ENCODE data around the gene POLA1. TPM values are rescaled to one million over a fixed set of nuclear protein-coding genes. Genes with fewer than 3 reads are reported as not detected.

The POLA1 gene
- total and polyA plus RNA-seq, 2 donors (not counting 1 experiment from before 2014, with no cell fraction given): 3.0 to 16.3 TPM

GRCh38 chrX:24647257-24648058, 46.3 kb upstream of the POLA1 start, which contains the start of gene PCYT1B:
Gene PCYT1B (minus strand): TSS chrX:24647347. CDS start chrX:24647105, 242 bp downstream.
- Histone ChIP-seq H2AFZ (ENCODE audit: insufficient read depth, low read depth, low read length, poor library complexity, severe bottlenecking) (peak within 1 kb of the TSS; percentile 66), H3K9me3 (ENCODE audit: control extremely low read depth in 1 of 3, control insufficient read depth in 2 of 3, insufficient read depth in 1 of 3, low read length in 2 of 3) (no peaks in the 10 kb centered on the region), H4K20me1 (ENCODE audit: control insufficient read depth, insufficient read depth, low read length, poor library complexity, severe bottlenecking) (no peaks in the 10 kb centered on the region), H3K36me3 (replicated peaks in 1 of 2; ENCODE audit: control extremely low read depth in 1 of 2, control insufficient read depth in 1 of 2, extremely low read depth in 1 of 2, insufficient read depth in 2 of 2, low read length in 1 of 2) (no peaks in the 10 kb centered on the region), H3K9ac (ENCODE audit: low read length) (peak within 1 kb of the TSS; percentile 48), H3K4me2 (replicated peaks; ENCODE audit: low read depth, low read length, poor library complexity, severe bottlenecking) (peak within 1 kb of the TSS; percentile 70), H3K27me3 (replicated peaks in 1 of 4; ENCODE audit: control extremely low read depth in 1 of 4, control insufficient read depth in 3 of 4, insufficient read depth in 4 of 4, low read length in 3 of 4) (peaks cover 0 to 24% (median 6%) of the 10 kb centered on the region in 4 experiments), H3K79me2 (ENCODE audit: control insufficient read depth, insufficient read depth, low read length) (no peaks in the 10 kb centered on the region), H3K27ac (ENCODE audit: low read length in 2 of 2) (no peak within 1 kb of the TSS), H3K4me1 (ENCODE audit: control insufficient read depth in 2 of 2, insufficient read depth in 2 of 2, low read length in 2 of 2) (peaks cover 13 to 17% of the 10 kb centered on the region in 2 donors), H3K4me3 (ENCODE audit: control extremely low read depth in 1 of 5, extremely low read depth in 1 of 5, insufficient read depth in 1 of 5, low read depth in 2 of 5, low read length in 4 of 5) (peak within 1 kb of the TSS in 4 of 5 experiments; percentile 8 to 56 (median 34))
- intact Hi-C loops (cut with micrococcal nuclease): no loop called here
- Mint-ChIP-seq H3K4me3 (peak within 1 kb of the TSS; percentile 81), H3K27ac (no peak within 1 kb of the TSS), H3K4me1 (peaks cover 21% of the 10 kb centered on the region), H3K9me3 (ENCODE audit: insufficient read depth) (no peaks in the 10 kb centered on the region), H3K27me3 (peaks cover 26% of the 10 kb centered on the region)
- DNase-seq (peak; percentile 38), ATAC-seq (ENCODE audit: low read depth) (peak; percentile 80)
- TF ChIP-seq CTCF (IDR thresholded peaks at IDR 0.05): no peak
- no peak for TF ChIP-seq EZH2 (IDR thresholded peaks at IDR 0.05; ENCODE audit: borderline replicate concordance, insufficient read depth, low read depth, low read length, poor library complexity, severe bottlenecking)
- ChIA-PET POLR2A (no interaction called here), CTCF (no interaction called here)
- 1% methylated on average over 19 of the region's 24 CpGs for WGBS (ENCODE audit: insufficient coverage)

GRCh38 chrX:24648495-24648894, 45.2 kb upstream of the POLA1 start:
- no peak overlapping the region for H3K4me2 ChIP-seq (replicated peaks; ENCODE audit: low read depth, low read length, poor library complexity, severe bottlenecking)
- Mint-ChIP-seq H3K9me3 (ENCODE audit: insufficient read depth) (no peaks in the 10 kb centered on the region), H3K4me3 (no peak overlapping the region), H3K27ac (no peak overlapping the region), H3K4me1 (peaks cover 21% of the 10 kb centered on the region), H3K27me3 (peaks cover 26% of the 10 kb centered on the region)
- H3K4me3 ChIP-seq (ENCODE audit: control extremely low read depth in 1 of 5, extremely low read depth in 1 of 5, insufficient read depth in 1 of 5, low read depth in 2 of 5, low read length in 4 of 5): no peak overlapping the region
- peaks cover 0 to 24% (median 6%) of the 10 kb centered on the region in 4 experiments for H3K27me3 ChIP-seq (replicated peaks in 1 of 4; ENCODE audit: control extremely low read depth in 1 of 4, control insufficient read depth in 3 of 4, insufficient read depth in 4 of 4, low read length in 3 of 4)
- no peaks in the 10 kb centered on the region for H3K36me3 ChIP-seq (replicated peaks in 1 of 2; ENCODE audit: control extremely low read depth in 1 of 2, control insufficient read depth in 1 of 2, extremely low read depth in 1 of 2, insufficient read depth in 2 of 2, low read length in 1 of 2)
- no peak overlapping the region for H2AFZ ChIP-seq (ENCODE audit: insufficient read depth, low read depth, low read length, poor library complexity, severe bottlenecking)
- H3K9ac ChIP-seq (ENCODE audit: low read length): no peak overlapping the region
- POLR2A ChIA-PET: no interaction called here
- intact Hi-C loops (cut with micrococcal nuclease): no loop called here
- CTCF ChIA-PET: no interaction called here
- DNase-seq: no peak
- H3K79me2 ChIP-seq (ENCODE audit: control insufficient read depth, insufficient read depth, low read length): no peaks in the 10 kb centered on the region
- H3K9me3 ChIP-seq (ENCODE audit: control extremely low read depth in 1 of 3, control insufficient read depth in 2 of 3, insufficient read depth in 1 of 3, low read length in 2 of 3): no peaks in the 10 kb centered on the region
- no peak for ATAC-seq (ENCODE audit: low read depth)
- H4K20me1 ChIP-seq (ENCODE audit: control insufficient read depth, insufficient read depth, low read length, poor library complexity, severe bottlenecking): no peaks in the 10 kb centered on the region
- H3K4me1 ChIP-seq (ENCODE audit: control insufficient read depth in 2 of 2, insufficient read depth in 2 of 2, low read length in 2 of 2): peaks cover 13 to 17% of the 10 kb centered on the region in 2 donors
- WGBS (ENCODE audit: insufficient coverage): no CpG with 5 or more reads among the region's 6 CpGs
- TF ChIP-seq CTCF (IDR thresholded peaks at IDR 0.05) (no peak), EZH2 (IDR thresholded peaks at IDR 0.05; ENCODE audit: borderline replicate concordance, insufficient read depth, low read depth, low read length, poor library complexity, severe bottlenecking) (no peak)
- H3K27ac ChIP-seq (ENCODE audit: low read length in 2 of 2): no peak overlapping the region

All from B cell (primary cell).